NCI-H2029 (cell line): ENCODE data around the gene GH1.
"Not testable (repeated sequence)": the region's sequence is repeated elsewhere in the genome, so short reads cannot be mapped to it uniquely, and the experiment has no call there.

Experiments used
- DNase-seq: peaks from one replicate; lab custom pipeline; 2025; lab: John Stamatoyannopoulos, UW

GH1 gene

GRCh38 chr17:63918789-63919305 is at the start of gene GH1:
GH1 (minus strand) TSS chr17:63918839; CDS start chr17:63918776, 63 bp downstream.
- DNase-seq, result not testable (repeated sequence)

GRCh38 chr17:63967953-63968352 is 49.3 kb upstream of the GH1 start:
- no peak for DNase-seq

- DNase-seq, result no peak
Measured at GRCh38 chr17:63966646-63967264, 48.1 kb upstream of the GH1 start.

- no peak for DNase-seq
Measured at GRCh38 chr17:63963123-63963522, 44.5 kb upstream of the GH1 start.

- no peak for DNase-seq
Measured at GRCh38 chr17:63962298-63962744, 43.7 kb upstream of the GH1 start.

GRCh38 chr17:63961355-63962212 is 42.9 kb upstream of the GH1 start:
- peak; percentile 73 for DNase-seq

GRCh38 chr17:63960430-63960829 is 41.8 kb upstream of the GH1 start:
- no peak for DNase-seq

GRCh38 chr17:63960006-63960405 is 41.4 kb upstream of the GH1 start:
- DNase-seq, result no peak

GRCh38 chr17:63956296-63956920 is 37.8 kb upstream of the GH1 start:
- DNase-seq, result no peak

GRCh38 chr17:63955791-63956190 is 37.2 kb upstream of the GH1 start:
- no peak for DNase-seq

- DNase-seq, result no peak
Measured at GRCh38 chr17:63955232-63955631, 36.6 kb upstream of the GH1 start.

GRCh38 chr17:63954402-63955063 is 35.9 kb upstream of the GH1 start:
- DNase-seq, result peak; percentile 53

GRCh38 chr17:63950940-63951907 is 32.6 kb upstream of the GH1 start:
- DNase-seq, result no peak

GRCh38 chr17:63949576-63950250 is 31.1 kb upstream of the GH1 start:
- DNase-seq, result no peak

- DNase-seq, result no peak
Measured at GRCh38 chr17:63948521-63948920, 29.9 kb upstream of the GH1 start.

GRCh38 chr17:63947711-63948330 is 29.2 kb upstream of the GH1 start:
- DNase-seq, result no peak

- peak; percentile 26 for DNase-seq
Measured at GRCh38 chr17:63946440-63947363, 28.1 kb upstream of the GH1 start.

- no peak for DNase-seq
Measured at GRCh38 chr17:63945784-63946439, 27.3 kb upstream of the GH1 start.
